NT2/D1 (cell line): ENCODE data around the gene F5.
"Not testable (repeated sequence)": the region's sequence is repeated elsewhere in the genome, so short reads cannot be mapped to it uniquely, and the experiment has no call there.

Source experiments
- DNase-seq: peaks from one replicate; pipeline ENCODE4 v3.0.0-alpha.2; 2011; ENCODE audit warnings: low read depth, low spot score
- H3K27me3 ChIP-seq: 2 replicates; pipeline ENCODE4 v1.6.0; 2011; ENCODE audit warnings: mild to moderate bottlenecking; ENCODE audit not compliant: insufficient read length, insufficient read depth
- H3K36me3 ChIP-seq: 2 replicates; pipeline ENCODE4 v1.6.1; 2011; ENCODE audit warnings: mild to moderate bottlenecking, low read length, mixed read lengths; ENCODE audit not compliant: insufficient read depth, insufficient read length
- H3K4me1 ChIP-seq: 2 replicates; pipeline ENCODE4 v1.5.1; 2011; ENCODE audit not compliant: insufficient read depth, insufficient read length
- H3K4me3 ChIP-seq: 2 replicates; pipeline ENCODE4 v1.5.1; 2011; ENCODE audit warnings: low read depth; ENCODE audit not compliant: insufficient read length
- H3K9ac ChIP-seq: 2 replicates; pipeline ENCODE4 v1.6.0; 2011; ENCODE audit warnings: low read depth; ENCODE audit not compliant: insufficient read length
- H3K9me3 ChIP-seq: 2 replicates; pipeline ENCODE4 v1.5.1; 2011; ENCODE audit warnings: mild to moderate bottlenecking, low read length; ENCODE audit not compliant: insufficient read depth
- SUZ12 ChIP-seq: IDR thresholded peaks from 2 replicates; pipeline ENCODE4 v1.6.1; 2011; ENCODE audit not compliant: insufficient read length, insufficient read depth; ENCODE audit errors: extremely low read depth
- YY1 ChIP-seq: IDR thresholded peaks from 2 replicates; pipeline ENCODE4 v1.6.1; 2011; ENCODE audit not compliant: insufficient read length, insufficient read depth
- ZNF274 ChIP-seq: IDR thresholded peaks from 2 replicates; pipeline ENCODE4 v1.6.1; 2011; ENCODE audit warnings: mild to moderate bottlenecking, low read depth, low read length

F5 gene

GRCh38 chr1:169507413-169507812 is 78.9 kb downstream of the F5 start:
- Histone ChIP-seq H3K4me3 (no peak overlapping the region), H3K9ac (no peak overlapping the region), H3K27me3 (no peaks in the 10 kb centered on the region), H3K9me3 (no peaks in the 10 kb centered on the region), H3K4me1 (no peaks in the 10 kb centered on the region), H3K36me3 (no peaks in the 10 kb centered on the region)
- DNase-seq = no peak
- TF ChIP-seq SUZ12 = no peak
- no peak for TF ChIP-seq ZNF274
- no peak for TF ChIP-seq YY1

GRCh38 chr1:169503601-169504000 is 82.7 kb downstream of the F5 start:
- not testable (repeated sequence) for H3K9ac ChIP-seq, H3K27me3 ChIP-seq, H3K4me1 ChIP-seq, H3K9me3 ChIP-seq, H3K4me3 ChIP-seq, DNase-seq, H3K36me3 ChIP-seq

GRCh38 chr1:169499807-169500206 is 86.5 kb downstream of the F5 start:
- no peaks in the 10 kb centered on the region for H3K9me3 ChIP-seq
- no peak for DNase-seq
- no peak overlapping the region for H3K9ac ChIP-seq
- H3K4me3 ChIP-seq = no peak overlapping the region
- no peaks in the 10 kb centered on the region for H3K27me3 ChIP-seq
- no peaks in the 10 kb centered on the region for H3K36me3 ChIP-seq
- no peaks in the 10 kb centered on the region for H3K4me1 ChIP-seq
- TF ChIP-seq YY1 (no peak), ZNF274 (no peak)

- Histone ChIP-seq H3K27me3 (no peaks in the 10 kb centered on the region), H3K9me3 (no peaks in the 10 kb centered on the region), H3K4me1 (no peaks in the 10 kb centered on the region), H3K4me3 (no peak overlapping the region), H3K36me3 (no peaks in the 10 kb centered on the region), H3K9ac (no peak overlapping the region)
- TF ChIP-seq YY1 (no peak), ZNF274 (no peak), SUZ12 (no peak)
- DNase-seq = no peak
These were observed 89.0 kb downstream of the F5 start for GRCh38 chr1:169497317-169497716.

GRCh38 chr1:169495916-169496315 is 90.4 kb downstream of the F5 start:
- no peaks in the 10 kb centered on the region for H3K9me3 ChIP-seq
- no peaks in the 10 kb centered on the region for H3K27me3 ChIP-seq
- H3K36me3 ChIP-seq = no peaks in the 10 kb centered on the region
- H3K4me1 ChIP-seq = no peaks in the 10 kb centered on the region
- H3K9ac ChIP-seq = no peak overlapping the region
- DNase-seq = no peak
- TF ChIP-seq YY1 = no peak
- no peak for TF ChIP-seq ZNF274
- no peak for TF ChIP-seq SUZ12
- H3K4me3 ChIP-seq = no peak overlapping the region

GRCh38 chr1:169495046-169495775 is 91.1 kb downstream of the F5 start:
- Histone ChIP-seq H3K4me3 (no peak overlapping the region), H3K36me3 (no peaks in the 10 kb centered on the region), H3K4me1 (no peaks in the 10 kb centered on the region), H3K9ac (no peak overlapping the region), H3K9me3 (no peaks in the 10 kb centered on the region), H3K27me3 (no peaks in the 10 kb centered on the region)
- no peak for DNase-seq
- no peak for TF ChIP-seq YY1
- no peak for TF ChIP-seq SUZ12
- no peak for TF ChIP-seq ZNF274

GRCh38 chr1:169494343-169494742 is 91.9 kb downstream of the F5 start:
- Histone ChIP-seq H3K27me3 (no peaks in the 10 kb centered on the region), H3K4me3 (no peak overlapping the region), H3K4me1 (no peaks in the 10 kb centered on the region), H3K9ac (no peak overlapping the region), H3K36me3 (no peaks in the 10 kb centered on the region), H3K9me3 (no peaks in the 10 kb centered on the region)
- TF ChIP-seq ZNF274 (no peak), SUZ12 (no peak), YY1 (no peak)
- DNase-seq = no peak
